ENCODE results near the gene FFAR3.

DNA sequence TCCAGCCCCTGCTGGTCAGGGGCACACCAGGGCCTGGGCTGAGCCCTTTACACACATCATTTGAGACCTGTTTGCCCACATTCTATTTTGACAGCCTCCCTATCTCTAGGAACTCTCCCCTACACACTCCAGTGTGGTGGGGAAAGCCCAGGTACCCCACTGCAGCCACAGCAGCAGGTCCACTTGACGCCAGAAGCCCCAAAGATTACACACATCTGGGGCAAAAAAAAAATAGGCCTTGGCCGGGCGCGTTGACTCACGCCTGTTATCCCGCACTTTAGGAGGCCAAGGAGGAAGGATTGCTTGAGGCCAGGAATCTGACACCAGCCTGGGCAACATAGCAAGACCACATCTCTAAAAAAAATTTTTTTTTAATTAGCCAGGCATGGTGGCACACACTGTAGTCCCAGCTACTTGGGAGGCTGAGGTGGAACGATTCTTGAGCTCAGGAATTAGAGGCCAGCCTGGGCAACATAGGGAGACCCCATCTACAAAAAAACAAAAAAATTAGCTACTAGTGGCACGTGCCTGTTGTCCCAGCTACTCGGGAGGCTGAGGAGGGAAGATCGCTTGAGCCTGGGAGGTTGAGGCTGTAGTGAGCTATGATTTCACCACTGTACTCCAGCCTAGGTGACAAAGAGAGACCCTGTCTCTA, 47.3 kb upstream of the FFAR3 start:
- TF ChIP-seq, protein P1, sequence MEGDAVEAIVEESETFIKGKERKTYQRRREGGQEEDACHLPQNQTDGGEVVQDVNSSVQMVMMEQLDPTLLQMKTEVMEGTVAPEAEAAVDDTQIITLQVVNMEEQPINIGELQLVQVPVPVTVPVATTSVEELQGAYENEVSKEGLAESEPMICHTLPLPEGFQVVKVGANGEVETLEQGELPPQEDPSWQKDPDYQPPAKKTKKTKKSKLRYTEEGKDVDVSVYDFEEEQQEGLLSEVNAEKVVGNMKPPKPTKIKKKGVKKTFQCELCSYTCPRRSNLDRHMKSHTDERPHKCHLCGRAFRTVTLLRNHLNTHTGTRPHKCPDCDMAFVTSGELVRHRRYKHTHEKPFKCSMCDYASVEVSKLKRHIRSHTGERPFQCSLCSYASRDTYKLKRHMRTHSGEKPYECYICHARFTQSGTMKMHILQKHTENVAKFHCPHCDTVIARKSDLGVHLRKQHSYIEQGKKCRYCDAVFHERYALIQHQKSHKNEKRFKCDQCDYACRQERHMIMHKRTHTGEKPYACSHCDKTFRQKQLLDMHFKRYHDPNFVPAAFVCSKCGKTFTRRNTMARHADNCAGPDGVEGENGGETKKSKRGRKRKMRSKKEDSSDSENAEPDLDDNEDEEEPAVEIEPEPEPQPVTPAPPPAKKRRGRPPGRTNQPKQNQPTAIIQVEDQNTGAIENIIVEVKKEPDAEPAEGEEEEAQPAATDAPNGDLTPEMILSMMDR (IDR thresholded peaks at IDR 0.05): no peak
- no peak for TF ChIP-seq EP300 (IDR thresholded peaks at IDR 0.05)
- no peak for TF ChIP-seq POLR2A (IDR thresholded peaks at IDR 0.05)
- TF ChIP-seq POLR2AphosphoS5 (IDR thresholded peaks at IDR 0.05): no peak
